Ascending aorta (tissue), 2 donors: ENCODE results near the gene PTCHD4. TPM values are rescaled to one million over a fixed set of nuclear protein-coding genes. Genes with fewer than 3 reads are reported as not detected.
"Not testable (repeated sequence)": the region's sequence is repeated elsewhere in the genome, so short reads cannot be mapped to it uniquely, and the experiment has no call there.

Source experiments
- DNase-seq, 2 donors: peaks; one replicate each; pipeline ENCODE4 v3.0.0-alpha.2; 2019; ENCODE audit warnings: low spot score in 2 of 2
- H3K27ac ChIP-seq, 2 donors: fragments of 200-600 bp; sonication (generic); one replicate each; pipeline ENCODE4 v1.5.1; 2016 to 2017; ENCODE audit warnings: mild to moderate bottlenecking in 1 of 2
- H3K27me3 ChIP-seq: fragments of 200-600 bp; sonication (generic); one replicate; pipeline ENCODE4 v1.5.1; 2017
- H3K36me3 ChIP-seq, 2 donors: fragments of 200-600 bp; sonication (generic); one replicate each; pipeline ENCODE4 v1.5.1; 2016
- H3K4me1 ChIP-seq, 2 donors: fragments of 200-600 bp; sonication (generic); one replicate each; pipeline ENCODE4 v1.5.1; 2016 to 2017; ENCODE audit warnings: mild to moderate bottlenecking in 1 of 2
- H3K4me3 ChIP-seq, 2 donors: fragments of 200-600 bp; sonication (generic); one replicate each; pipeline ENCODE4 v1.5.1; 2016 to 2017; ENCODE audit warnings: mild to moderate bottlenecking in 1 of 2
- H3K9me3 ChIP-seq, 2 donors: fragments of 200-600 bp; sonication (generic); one replicate each; pipeline ENCODE4 v1.5.1; 2016
- CTCF ChIP-seq, 3 experiments: fragments of 200-600 bp in 2 of 3; fragments of 450-650 bp in 1 of 3; sonication (generic) in 2 of 3; IDR thresholded peaks; one replicate each; pipeline ENCODE4 v1.5.1; 2016 to 2019; ENCODE audit warnings: antibody characterized with exemption in 3 of 3, mild to moderate bottlenecking in 1 of 3, moderate library complexity in 1 of 3
- intact Hi-C: fragments of 100-400 bp; cut with DNase I; formaldehyde crosslinking; loops from one replicate; pipeline ENCODE4 v1.15.1; 2023
- total RNA-seq: library from RNA; depleted of rRNA; stranded (reverse); fragments of >200 nt; gene quantifications from one replicate; pipeline ENCODE4 v1.1.0, GENCODE V29; 2016

The PTCHD4 gene
- total RNA-seq, 1 donor from 2014 or later: 0.32 TPM

- Histone ChIP-seq H3K4me3 (no peak overlapping the region), H3K36me3 (no peaks in the 10 kb centered on the region), H3K27me3 (no peaks in the 10 kb centered on the region), H3K9me3 (no peaks in the 10 kb centered on the region), H3K27ac (no peak overlapping the region), H3K4me1 (no peaks in the 10 kb centered on the region)
- no peak for TF ChIP-seq CTCF (IDR thresholded peaks at IDR 0.05)
- intact Hi-C loops: no loop called here
- no peak for DNase-seq
These were observed 6.0 kb upstream of the PTCHD4 start for GRCh38 chr6:48116699-48117645.

- no peak for TF ChIP-seq CTCF (IDR thresholded peaks at IDR 0.05)
- H3K27me3 ChIP-seq: no peaks in the 10 kb centered on the region
- no peaks in the 10 kb centered on the region for H3K36me3 ChIP-seq
- no peaks in the 10 kb centered on the region for H3K4me1 ChIP-seq
- no peak for DNase-seq
- H3K27ac ChIP-seq: no peak overlapping the region
- intact Hi-C loops: no loop called here
- H3K9me3 ChIP-seq: no peaks in the 10 kb centered on the region
- no peak overlapping the region for H3K4me3 ChIP-seq
These were observed 2.1 kb upstream of the PTCHD4 start for GRCh38 chr6:48113130-48113529.

GRCh38 chr6:48111575-48111974, 578 bp upstream of the PTCHD4 start:
- Histone ChIP-seq H3K4me3 (no peak overlapping the region), H3K36me3 (no peaks in the 10 kb centered on the region), H3K27ac (no peak overlapping the region), H3K9me3 (no peaks in the 10 kb centered on the region), H3K27me3 (no peaks in the 10 kb centered on the region), H3K4me1 (no peaks in the 10 kb centered on the region)
- intact Hi-C loops: no loop called here
- TF ChIP-seq CTCF (IDR thresholded peaks at IDR 0.05): no peak
- DNase-seq: no peak

GRCh38 chr6:48110436-48111142, 408 bp downstream of the PTCHD4 start:
- H3K27ac ChIP-seq: no peak overlapping the region

GRCh38 chr6:48109944-48110343, 1.1 kb downstream of the PTCHD4 start:
- TF ChIP-seq CTCF (IDR thresholded peaks at IDR 0.05): no peak
- H3K36me3 ChIP-seq: no peaks in the 10 kb centered on the region
- intact Hi-C loops: no loop called here
- H3K4me1 ChIP-seq: no peaks in the 10 kb centered on the region
- no peak for DNase-seq
- H3K27ac ChIP-seq: no peak overlapping the region
- no peaks in the 10 kb centered on the region for H3K9me3 ChIP-seq
- H3K27me3 ChIP-seq: no peaks in the 10 kb centered on the region
- H3K4me3 ChIP-seq: peak overlapping the region in 1 of 2 donors; percentile 5

More at GRCh38 chr6:48110436-48111142, 408 bp downstream of the PTCHD4 start:
- no peak for DNase-seq
- H3K36me3 ChIP-seq: no peaks in the 10 kb centered on the region
- no peaks in the 10 kb centered on the region for H3K27me3 ChIP-seq
- no peaks in the 10 kb centered on the region for H3K4me1 ChIP-seq
- H3K4me3 ChIP-seq: peak overlapping the region in 1 of 2 donors; percentile 29
- no peak for TF ChIP-seq CTCF (IDR thresholded peaks at IDR 0.05)
- no peaks in the 10 kb centered on the region for H3K9me3 ChIP-seq
- intact Hi-C loops: no loop called here

GRCh38 chr6:48102476-48103195, 8.4 kb downstream of the PTCHD4 start:
- H3K36me3 ChIP-seq, DNase-seq, H3K9me3 ChIP-seq, H3K4me1 ChIP-seq, H3K4me3 ChIP-seq, H3K27ac ChIP-seq, intact Hi-C loops, H3K27me3 ChIP-seq: not testable (repeated sequence)
